ENCODE results near the gene CHST8. TPM values are rescaled to one million over a fixed set of nuclear protein-coding genes. Genes with fewer than 3 reads are reported as not detected.

The CHST8 gene
- total and polyA plus RNA-seq, 2 experiments from 2014 or later: 9.3 to 38.2 TPM

DNA sequence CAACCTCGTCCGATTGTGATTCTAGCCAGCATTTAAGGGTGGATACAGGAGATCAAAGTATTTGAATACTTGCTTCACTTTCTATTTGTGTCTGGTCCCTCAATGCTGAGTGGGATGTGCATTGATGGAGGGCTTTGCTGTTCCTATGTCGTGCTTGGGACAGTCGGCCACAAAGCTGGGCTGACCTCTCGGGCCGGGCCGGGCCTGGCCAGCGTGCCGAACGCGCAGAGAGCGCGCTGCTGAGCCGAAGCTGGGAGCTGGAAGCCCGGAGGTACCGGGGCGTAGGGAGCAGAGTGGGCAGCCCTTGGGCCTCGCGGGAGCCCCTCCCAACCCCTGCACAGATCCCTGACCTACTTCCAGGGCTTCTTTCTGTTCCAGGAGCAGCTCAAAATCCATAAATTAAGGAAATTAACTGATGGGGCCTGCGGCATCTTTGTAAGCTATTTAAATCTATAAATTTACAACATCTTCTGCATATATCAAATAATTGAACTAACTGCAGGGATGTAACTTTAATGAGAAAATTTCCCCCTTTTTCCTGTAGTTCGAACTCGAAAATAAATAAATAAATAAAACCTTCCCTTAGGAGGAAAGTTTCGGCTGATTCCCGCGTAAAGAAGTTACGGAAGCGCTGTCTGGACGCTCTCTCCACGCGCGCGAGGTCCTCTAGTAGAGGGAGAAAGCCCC, 173.1 kb downstream of the CHST8 start:
- H4K20me1 ChIP-seq (replicated peaks; ENCODE audit: insufficient read depth): peaks cover 5% of the 10 kb centered on the region; the same call in 1 of the 2 replicates
- H3F3A ChIP-seq (replicated peaks; ENCODE audit: low read depth): 0 out of 2 replicates have a peak, but pooled peaks cover 5% of the 10 kb centered on the region
- H3K27ac Mint-ChIP-seq: no peak overlapping the region
- TF ChIP-seq CREB1 (CRISPR knock-in tag; IDR thresholded peaks at IDR 0.05; ENCODE audit: low read depth): no peak
- TF ChIP-seq EZH2 (IDR thresholded peaks at IDR 0.05; ENCODE audit: low read depth, unreplicated experiment): no peak
- TF ChIP-seq EZH2phosphoT487 (IDR thresholded peaks at IDR 0.05; ENCODE audit: unreplicated experiment): no peak
- TF ChIP-seq, protein P1, sequence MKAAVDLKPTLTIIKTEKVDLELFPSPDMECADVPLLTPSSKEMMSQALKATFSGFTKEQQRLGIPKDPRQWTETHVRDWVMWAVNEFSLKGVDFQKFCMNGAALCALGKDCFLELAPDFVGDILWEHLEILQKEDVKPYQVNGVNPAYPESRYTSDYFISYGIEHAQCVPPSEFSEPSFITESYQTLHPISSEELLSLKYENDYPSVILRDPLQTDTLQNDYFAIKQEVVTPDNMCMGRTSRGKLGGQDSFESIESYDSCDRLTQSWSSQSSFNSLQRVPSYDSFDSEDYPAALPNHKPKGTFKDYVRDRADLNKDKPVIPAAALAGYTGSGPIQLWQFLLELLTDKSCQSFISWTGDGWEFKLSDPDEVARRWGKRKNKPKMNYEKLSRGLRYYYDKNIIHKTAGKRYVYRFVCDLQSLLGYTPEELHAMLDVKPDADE (IDR thresholded peaks at IDR 0.05): no peak
- TF ChIP-seq JUNB (IDR thresholded peaks at IDR 0.05; ENCODE audit: unreplicated experiment): no peak
- TF ChIP-seq STAT1 (IDR thresholded peaks at IDR 0.05; ENCODE audit: unreplicated experiment): no peak
- TF ChIP-seq POLR2AphosphoS5 (IDR thresholded peaks at IDR 0.05; ENCODE audit: low read depth): no peak
- TF ChIP-seq, protein P2, sequence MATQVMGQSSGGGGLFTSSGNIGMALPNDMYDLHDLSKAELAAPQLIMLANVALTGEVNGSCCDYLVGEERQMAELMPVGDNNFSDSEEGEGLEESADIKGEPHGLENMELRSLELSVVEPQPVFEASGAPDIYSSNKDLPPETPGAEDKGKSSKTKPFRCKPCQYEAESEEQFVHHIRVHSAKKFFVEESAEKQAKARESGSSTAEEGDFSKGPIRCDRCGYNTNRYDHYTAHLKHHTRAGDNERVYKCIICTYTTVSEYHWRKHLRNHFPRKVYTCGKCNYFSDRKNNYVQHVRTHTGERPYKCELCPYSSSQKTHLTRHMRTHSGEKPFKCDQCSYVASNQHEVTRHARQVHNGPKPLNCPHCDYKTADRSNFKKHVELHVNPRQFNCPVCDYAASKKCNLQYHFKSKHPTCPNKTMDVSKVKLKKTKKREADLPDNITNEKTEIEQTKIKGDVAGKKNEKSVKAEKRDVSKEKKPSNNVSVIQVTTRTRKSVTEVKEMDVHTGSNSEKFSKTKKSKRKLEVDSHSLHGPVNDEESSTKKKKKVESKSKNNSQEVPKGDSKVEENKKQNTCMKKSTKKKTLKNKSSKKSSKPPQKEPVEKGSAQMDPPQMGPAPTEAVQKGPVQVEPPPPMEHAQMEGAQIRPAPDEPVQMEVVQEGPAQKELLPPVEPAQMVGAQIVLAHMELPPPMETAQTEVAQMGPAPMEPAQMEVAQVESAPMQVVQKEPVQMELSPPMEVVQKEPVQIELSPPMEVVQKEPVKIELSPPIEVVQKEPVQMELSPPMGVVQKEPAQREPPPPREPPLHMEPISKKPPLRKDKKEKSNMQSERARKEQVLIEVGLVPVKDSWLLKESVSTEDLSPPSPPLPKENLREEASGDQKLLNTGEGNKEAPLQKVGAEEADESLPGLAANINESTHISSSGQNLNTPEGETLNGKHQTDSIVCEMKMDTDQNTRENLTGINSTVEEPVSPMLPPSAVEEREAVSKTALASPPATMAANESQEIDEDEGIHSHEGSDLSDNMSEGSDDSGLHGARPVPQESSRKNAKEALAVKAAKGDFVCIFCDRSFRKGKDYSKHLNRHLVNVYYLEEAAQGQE (IDR thresholded peaks at IDR 0.05; ENCODE audit: unreplicated experiment): no peak
- no peak for TF ChIP-seq ZNF331 (CRISPR knock-in tag; IDR thresholded peaks at IDR 0.05; ENCODE audit: low read depth)
- TF ChIP-seq, protein P3, sequence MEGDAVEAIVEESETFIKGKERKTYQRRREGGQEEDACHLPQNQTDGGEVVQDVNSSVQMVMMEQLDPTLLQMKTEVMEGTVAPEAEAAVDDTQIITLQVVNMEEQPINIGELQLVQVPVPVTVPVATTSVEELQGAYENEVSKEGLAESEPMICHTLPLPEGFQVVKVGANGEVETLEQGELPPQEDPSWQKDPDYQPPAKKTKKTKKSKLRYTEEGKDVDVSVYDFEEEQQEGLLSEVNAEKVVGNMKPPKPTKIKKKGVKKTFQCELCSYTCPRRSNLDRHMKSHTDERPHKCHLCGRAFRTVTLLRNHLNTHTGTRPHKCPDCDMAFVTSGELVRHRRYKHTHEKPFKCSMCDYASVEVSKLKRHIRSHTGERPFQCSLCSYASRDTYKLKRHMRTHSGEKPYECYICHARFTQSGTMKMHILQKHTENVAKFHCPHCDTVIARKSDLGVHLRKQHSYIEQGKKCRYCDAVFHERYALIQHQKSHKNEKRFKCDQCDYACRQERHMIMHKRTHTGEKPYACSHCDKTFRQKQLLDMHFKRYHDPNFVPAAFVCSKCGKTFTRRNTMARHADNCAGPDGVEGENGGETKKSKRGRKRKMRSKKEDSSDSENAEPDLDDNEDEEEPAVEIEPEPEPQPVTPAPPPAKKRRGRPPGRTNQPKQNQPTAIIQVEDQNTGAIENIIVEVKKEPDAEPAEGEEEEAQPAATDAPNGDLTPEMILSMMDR (conservative IDR thresholded peaks at IDR 0.05; ENCODE audit: low read depth in 2 of 2): no peak
- TF ChIP-seq ZNF114 (CRISPR knock-in tag; IDR thresholded peaks at IDR 0.05): no peak
- TF ChIP-seq NANOG (IDR thresholded peaks at IDR 0.05; ENCODE audit: borderline replicate concordance): no peak
- TF ChIP-seq, protein P4, sequence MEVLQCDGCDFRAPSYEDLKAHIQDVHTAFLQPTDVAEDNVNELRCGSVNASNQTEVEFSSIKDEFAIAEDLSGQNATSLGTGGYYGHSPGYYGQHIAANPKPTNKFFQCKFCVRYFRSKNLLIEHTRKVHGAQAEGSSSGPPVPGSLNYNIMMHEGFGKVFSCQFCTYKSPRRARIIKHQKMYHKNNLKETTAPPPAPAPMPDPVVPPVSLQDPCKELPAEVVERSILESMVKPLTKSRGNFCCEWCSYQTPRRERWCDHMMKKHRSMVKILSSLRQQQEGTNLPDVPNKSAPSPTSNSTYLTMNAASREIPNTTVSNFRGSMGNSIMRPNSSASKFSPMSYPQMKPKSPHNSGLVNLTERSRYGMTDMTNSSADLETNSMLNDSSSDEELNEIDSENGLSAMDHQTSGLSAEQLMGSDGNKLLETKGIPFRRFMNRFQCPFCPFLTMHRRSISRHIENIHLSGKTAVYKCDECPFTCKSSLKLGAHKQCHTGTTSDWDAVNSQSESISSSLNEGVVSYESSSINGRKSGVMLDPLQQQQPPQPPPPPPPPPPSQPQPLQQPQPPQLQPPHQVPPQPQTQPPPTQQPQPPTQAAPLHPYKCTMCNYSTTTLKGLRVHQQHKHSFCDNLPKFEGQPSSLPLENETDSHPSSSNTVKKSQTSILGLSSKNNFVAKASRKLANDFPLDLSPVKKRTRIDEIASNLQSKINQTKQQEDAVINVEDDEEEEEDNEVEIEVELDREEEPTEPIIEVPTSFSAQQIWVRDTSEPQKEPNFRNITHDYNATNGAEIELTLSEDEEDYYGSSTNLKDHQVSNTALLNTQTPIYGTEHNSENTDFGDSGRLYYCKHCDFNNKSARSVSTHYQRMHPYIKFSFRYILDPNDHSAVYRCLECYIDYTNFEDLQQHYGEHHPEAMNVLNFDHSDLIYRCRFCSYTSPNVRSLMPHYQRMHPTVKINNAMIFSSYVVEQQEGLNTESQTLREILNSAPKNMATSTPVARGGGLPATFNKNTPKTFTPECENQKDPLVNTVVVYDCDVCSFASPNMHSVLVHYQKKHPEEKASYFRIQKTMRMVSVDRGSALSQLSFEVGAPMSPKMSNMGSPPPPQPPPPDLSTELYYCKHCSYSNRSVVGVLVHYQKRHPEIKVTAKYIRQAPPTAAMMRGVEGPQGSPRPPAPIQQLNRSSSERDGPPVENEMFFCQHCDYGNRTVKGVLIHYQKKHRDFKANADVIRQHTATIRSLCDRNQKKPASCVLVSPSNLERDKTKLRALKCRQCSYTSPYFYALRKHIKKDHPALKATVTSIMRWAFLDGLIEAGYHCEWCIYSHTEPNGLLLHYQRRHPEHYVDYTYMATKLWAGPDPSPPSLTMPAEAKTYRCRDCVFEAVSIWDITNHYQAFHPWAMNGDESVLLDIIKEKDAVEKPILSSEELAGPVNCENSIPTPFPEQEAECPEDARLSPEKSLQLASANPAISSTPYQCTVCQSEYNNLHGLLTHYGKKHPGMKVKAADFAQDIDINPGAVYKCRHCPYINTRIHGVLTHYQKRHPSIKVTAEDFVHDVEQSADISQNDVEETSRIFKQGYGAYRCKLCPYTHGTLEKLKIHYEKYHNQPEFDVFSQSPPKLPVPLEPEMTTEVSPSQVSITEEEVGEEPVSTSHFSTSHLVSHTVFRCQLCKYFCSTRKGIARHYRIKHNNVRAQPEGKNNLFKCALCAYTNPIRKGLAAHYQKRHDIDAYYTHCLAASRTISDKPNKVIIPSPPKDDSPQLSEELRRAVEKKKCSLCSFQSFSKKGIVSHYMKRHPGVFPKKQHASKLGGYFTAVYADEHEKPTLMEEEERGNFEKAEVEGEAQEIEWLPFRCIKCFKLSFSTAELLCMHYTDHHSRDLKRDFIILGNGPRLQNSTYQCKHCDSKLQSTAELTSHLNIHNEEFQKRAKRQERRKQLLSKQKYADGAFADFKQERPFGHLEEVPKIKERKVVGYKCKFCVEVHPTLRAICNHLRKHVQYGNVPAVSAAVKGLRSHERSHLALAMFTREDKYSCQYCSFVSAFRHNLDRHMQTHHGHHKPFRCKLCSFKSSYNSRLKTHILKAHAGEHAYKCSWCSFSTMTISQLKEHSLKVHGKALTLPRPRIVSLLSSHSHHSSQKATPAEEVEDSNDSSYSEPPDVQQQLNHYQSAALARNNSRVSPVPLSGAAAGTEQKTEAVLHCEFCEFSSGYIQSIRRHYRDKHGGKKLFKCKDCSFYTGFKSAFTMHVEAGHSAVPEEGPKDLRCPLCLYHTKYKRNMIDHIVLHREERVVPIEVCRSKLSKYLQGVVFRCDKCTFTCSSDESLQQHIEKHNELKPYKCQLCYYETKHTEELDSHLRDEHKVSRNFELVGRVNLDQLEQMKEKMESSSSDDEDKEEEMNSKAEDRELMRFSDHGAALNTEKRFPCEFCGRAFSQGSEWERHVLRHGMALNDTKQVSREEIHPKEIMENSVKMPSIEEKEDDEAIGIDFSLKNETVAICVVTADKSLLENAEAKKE (CRISPR knock-in tag; IDR thresholded peaks at IDR 0.05): no peak
- H3K9me2 ChIP-seq (ENCODE audit: insufficient read depth): no peaks in the 10 kb centered on the region
- no peaks in the 10 kb centered on the region for H3K79me2 ChIP-seq (replicated peaks; ENCODE audit: insufficient read depth)
- peak overlapping the region; percentile 97 for H3K27ac ChIP-seq (ENCODE audit: low read depth)
- no peaks in the 10 kb centered on the region; the same call in 2 of the 3 replicates for H3K9me3 Mint-ChIP-seq
- ATAC-seq: peak; percentile 18
- DNase-seq (ENCODE audit: low spot score): peak; percentile 69
- H2AFZ ChIP-seq: peak overlapping the region; percentile 89
- no peaks in the 10 kb centered on the region; the same call in 1 of the 2 replicates for H3K36me3 ChIP-seq (ENCODE audit: insufficient read depth)
- no peaks in the 10 kb centered on the region for H3K27me3 ChIP-seq (ENCODE audit: insufficient read depth)
- H3K4me3 ChIP-seq: peak overlapping the region; percentile 78
- peak overlapping the region; percentile 74 for H3K4me2 ChIP-seq
- peaks cover 18% of the 10 kb centered on the region for H3K27me3 Mint-ChIP-seq (ENCODE audit: insufficient read depth, low read depth, poor library complexity)
- peak overlapping the region; percentile 92 for H3K4me3 Mint-ChIP-seq
- H3K36me3 Mint-ChIP-seq (ENCODE audit: low read depth): peaks cover 6% of the 10 kb centered on the region
- H3K4me1 Mint-ChIP-seq: peaks cover 38% of the 10 kb centered on the region
- peaks cover 20% of the 10 kb centered on the region for H3K4me1 ChIP-seq (ENCODE audit: insufficient read depth)

Measured in GM23338 (cell line).